Hematopoietic multipotent progenitor cell treated with erythropoietin and hydrocortisone succinate and interleukin-3 and kit ligand, for 6 days (in vitro differentiated cells): ENCODE measurements around the gene POP4.

Source experiments
- DNase-seq: peaks from one replicate; pipeline ENCODE4 v3.0.0-alpha.2; 2015

Gene POP4

DNA sequence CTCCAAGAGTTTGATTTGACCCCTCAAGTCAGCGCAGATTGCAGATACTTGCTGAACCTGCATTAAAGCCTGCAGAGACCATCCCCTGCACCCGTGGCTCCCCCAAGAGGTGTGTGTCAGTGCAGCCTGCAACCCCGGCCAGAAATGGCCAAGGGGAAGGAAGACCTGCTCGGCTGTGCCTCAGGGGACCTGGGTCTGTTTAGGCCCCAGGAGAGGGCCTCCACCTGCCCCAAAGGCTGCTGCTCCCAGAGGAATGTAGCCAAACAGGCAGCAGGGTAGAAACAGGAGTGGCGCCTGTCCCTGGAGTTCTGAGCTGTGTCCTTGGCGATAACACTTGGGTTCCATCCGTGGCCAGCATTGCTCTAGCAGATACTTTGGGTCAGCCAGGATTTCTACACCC lies 8.0 kb downstream of the POP4 start:
- no peak for DNase-seq

GRCh38 chr19:29614780-29615179 lies 8.7 kb downstream of the POP4 start:
- no peak for DNase-seq

DNA sequence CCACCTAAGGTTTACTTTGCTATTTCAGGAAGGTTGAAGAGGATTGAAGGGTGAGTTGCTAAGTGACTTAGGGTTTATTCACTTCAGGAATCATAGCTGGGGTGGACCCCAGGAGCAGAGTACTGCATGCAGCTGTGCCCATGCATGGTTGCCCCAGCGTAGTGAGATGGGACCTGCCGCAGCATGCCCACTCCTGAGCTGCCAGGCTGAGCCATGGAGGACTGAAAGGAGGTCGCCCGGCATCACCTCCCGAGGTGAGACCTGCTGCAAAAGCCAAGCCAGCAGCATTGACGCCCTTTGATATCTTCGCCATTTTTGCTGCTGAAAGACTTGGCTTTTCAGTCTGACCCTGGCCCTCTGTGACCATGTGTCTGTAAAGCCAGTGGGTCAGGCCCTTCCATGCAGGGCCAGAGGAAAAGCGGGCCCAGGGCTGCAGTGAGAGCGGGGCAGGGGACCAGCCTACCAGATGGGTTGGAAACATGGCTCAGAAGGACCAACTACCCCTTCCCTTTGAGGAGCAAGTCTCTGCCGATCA lies 9.9 kb downstream of the POP4 start:
- no peak for DNase-seq

GRCh38 chr19:29616541-29616940 lies 10.5 kb downstream of the POP4 start:
- DNase-seq, result no peak

DNA sequence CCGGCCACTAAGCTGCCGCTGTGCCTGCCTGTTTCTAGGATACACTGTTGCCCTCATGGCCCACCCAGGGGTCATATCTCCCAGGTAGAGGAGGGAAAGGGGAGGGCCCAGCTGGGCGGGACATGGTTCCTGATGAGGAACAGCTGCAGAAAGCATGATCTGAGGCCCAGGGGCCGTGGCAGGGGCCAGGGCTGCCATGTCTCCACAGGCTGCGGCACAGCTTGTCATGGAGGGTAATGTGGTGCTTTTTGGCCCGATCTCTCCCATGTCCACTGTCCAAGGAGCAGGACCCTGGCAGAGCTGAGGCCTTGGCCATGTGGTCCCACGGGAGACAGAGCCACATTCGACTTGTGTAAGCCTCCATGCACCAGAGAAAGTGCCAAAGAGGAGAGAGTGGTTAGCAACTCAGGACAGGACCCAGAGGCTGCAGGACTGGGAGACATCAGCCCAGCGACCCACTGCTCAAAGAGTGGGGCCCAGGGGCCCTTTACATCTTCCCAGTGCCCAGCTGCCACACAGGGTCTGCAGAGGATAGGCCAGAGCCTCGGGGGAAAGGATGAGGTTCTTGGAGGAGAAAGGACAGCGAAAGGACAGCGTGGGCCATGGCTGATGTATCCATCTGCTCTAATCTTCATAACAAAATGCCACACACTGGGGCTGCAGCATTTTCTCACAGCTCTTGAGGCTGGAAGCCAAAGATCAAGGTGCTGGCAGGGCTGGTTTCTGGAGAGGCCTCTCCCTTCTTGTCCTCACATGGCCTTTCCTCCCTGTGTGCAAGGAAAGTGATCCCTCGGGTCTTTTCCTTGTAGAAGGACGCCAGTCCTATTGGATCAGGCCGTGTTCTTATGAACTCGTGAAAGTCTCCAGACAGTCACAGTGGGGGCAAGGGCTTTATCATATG lies 11.5 kb downstream of the POP4 start:
- DNase-seq, result no peak

GRCh38 chr19:29618434-29618833 lies 12.4 kb downstream of the POP4 start:
- DNase-seq, result no peak

GRCh38 chr19:29618871-29619270 lies 12.8 kb downstream of the POP4 start:
- DNase-seq, result no peak

- DNase-seq, result peak; percentile 12
Measured at GRCh38 chr19:29620931-29621351, 14.9 kb downstream of the POP4 start.

GRCh38 chr19:29622166-29623070 lies 16.3 kb downstream of the POP4 start:
- no peak for DNase-seq

- DNase-seq, result peak; percentile 36
Measured at GRCh38 chr19:29623726-29624488, 17.8 kb downstream of the POP4 start.

DNA sequence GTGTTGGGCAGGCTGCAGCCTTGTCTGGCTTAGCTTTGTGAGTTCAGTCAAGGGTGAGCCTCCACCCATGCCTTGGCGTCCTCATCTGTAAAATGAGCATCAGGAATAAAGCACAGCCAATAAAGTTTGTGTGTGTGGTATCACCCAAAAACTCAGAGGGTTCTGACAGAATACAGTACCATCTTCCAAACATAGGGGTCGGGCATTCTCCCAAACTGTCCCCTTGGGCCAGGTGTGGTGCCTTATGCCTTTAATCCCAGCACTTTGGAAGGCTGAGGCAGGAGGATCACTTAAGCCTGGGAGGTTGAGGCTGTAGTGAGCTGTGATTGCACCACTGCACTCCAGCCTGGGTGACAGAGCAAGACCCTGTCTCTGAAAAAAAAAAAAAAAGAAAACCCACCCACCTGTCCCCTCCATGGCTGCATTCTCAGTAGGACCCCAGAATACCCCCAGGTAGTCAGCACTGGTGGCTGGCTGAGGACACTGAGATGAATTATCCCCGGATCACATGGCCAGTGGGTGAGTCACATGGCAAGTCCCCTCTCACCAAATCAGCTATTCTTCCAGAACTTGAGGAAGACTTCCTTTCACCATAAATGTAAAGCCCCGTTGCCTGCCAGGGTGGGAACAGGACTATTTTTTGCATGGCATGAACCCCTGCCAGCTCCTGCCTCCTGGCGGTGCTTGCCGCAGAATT lies 18.6 kb downstream of the POP4 start:
- DNase-seq, result no peak

- DNase-seq, result no peak
Measured at GRCh38 chr19:29625186-29625651, 19.1 kb downstream of the POP4 start.

- DNase-seq, result no peak
Measured at GRCh38 chr19:29626386-29626785, 20.3 kb downstream of the POP4 start.

DNA sequence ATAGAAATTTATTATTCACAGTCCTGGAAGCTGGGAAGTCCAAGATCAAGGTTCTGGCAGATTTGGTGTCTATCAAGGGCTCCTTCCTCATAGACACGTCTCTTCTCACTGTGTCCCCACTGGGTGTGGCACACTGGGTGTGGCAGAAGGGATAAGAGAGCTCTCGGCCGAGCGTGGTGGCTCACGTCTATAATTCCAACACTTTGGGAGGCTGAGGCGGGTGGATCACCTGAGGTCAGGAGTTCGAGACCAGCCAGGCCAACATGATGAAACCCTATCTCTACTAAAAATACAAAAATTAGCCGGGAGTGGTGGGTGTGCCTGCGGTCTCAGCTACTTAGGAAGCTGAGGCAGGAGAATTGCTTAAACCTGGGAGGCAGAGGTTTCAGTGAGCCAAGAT lies 20.7 kb downstream of the POP4 start:
- DNase-seq, result peak; percentile 48

DNA sequence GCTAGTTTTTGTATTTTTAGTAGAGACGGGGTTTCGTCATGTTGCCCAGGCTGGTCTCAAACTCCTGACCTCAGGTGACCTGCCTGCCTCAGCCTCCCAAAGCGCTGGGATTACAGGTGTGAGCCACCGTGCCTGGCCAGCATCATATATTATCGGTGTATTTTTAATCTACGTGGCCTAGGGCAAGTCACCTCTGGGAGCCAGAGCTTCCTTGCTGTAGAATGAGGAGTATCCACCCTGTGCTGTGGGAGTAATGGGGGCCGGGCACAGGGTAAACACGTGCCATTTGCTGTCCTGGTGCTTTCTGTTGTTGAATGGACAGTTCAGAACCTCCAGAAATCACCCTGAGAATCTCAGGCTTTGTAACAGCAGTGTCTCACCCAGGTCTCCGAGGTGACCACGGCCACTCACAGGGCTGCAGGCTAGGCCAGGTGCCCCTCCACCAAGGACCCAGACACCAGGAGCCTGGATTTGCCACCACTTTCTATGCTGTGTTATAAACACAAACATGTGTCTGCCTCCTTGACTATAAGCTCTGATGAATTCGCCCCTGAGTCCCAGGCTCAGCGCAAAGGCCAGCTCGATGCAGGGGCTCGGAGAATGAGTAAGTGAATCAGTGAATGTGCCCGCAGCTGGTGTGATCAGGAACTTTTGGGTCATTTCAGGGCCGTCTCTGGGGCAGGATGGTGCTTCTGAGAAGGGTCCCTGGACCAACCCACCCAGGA lies 22.7 kb downstream of the POP4 start:
- no peak for DNase-seq

DNA sequence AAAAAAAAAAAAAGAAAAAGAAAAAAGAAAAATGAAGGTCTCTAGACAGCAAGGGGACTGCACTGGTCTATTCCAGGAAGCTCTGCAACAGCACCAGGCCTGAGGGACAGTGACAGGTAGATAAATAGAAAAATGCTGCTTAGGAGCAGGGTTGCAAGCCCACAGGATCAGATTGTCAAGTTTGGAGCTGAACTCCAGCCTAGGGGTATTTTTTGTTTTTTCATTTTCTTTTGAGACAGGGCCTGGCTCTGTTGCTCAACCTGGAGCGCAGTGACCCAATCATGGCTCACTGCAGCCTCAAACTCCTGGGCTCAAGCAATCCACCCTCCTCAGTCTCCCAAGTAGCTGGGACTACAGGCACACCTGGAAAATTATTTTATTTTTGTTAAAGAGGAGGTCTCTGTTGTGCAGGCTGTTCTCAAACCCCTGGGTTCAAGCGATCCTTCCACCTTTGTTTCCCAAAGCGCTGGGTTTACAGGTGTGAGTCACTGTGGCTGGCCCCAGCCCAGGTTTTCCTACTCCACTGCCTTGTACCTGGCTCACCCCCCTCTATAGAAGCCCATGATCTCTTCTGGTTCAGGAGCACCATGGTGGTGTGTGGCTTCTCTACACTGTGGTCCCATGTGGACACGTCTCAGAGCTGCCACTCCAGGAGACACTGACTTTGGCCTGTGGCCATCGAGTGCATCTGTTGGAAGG lies 23.9 kb downstream of the POP4 start:
- no peak for DNase-seq

GRCh38 chr19:29630655-29631054 lies 24.6 kb downstream of the POP4 start:
- DNase-seq, result no peak

DNA sequence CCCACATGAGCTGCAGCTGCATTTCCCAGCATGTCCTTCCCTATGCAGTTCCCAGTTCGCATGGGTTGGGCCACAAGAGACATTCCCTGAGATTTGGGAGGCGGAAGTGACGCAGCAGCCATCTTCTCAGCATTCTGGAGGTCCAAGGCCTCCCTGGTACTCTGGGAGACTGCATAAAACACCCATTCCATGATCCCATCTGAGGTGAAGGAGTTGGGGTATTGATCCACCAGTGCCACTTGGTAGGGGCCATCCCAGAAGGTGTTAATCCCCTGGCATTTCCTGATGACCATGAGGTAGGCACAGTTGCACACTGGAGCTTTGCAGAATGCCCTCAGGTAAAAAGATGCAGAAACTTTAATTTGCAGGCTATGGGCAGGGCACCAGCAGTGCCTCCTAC lies 25.4 kb downstream of the POP4 start:
- DNase-seq, result no peak

- DNase-seq, result no peak
Measured at GRCh38 chr19:29634002-29634401, 27.9 kb downstream of the POP4 start.

- no peak for DNase-seq
Measured at GRCh38 chr19:29634423-29635130, 28.5 kb downstream of the POP4 start.
